H1 (cell line): ENCODE measurements around the gene INSYN1.

Source experiments
- ATF2 ChIP-seq: IDR thresholded peaks from 2 replicates; pipeline ENCODE4 v1.6.1; 2012; ENCODE audit warnings: low read length, inconsistent platforms
- BCL11A ChIP-seq, 2 experiments: IDR thresholded peaks; one replicate each; pipeline ENCODE4 v1.6.1; 2011; ENCODE audit warnings: low read depth in 2 of 2, low read length in 2 of 2, mild to moderate bottlenecking in 2 of 2
- CBX8 ChIP-seq: fragments of 300-800, 300-1000 bp; sonication (generic); IDR thresholded peaks from 2 replicates; pipeline ENCODE4 v1.7.1; 2016; ENCODE audit warnings: low read depth, low read length, borderline replicate concordance
- CEBPB ChIP-seq: IDR thresholded peaks from 2 replicates; pipeline ENCODE4 v1.6.1; 2012; ENCODE audit warnings: low read depth, low read length
- CTCF ChIP-seq, 3 experiments: IDR thresholded peaks; 1 replicate in 2 of 3; 2 replicates in 1 of 3; pipeline versions ENCODE4 v1.5.1 to v1.6.1; 2011; ENCODE audit warnings: low read length in 3 of 3, mild to moderate bottlenecking in 3 of 3, inconsistent platforms in 2 of 3, low read depth in 1 of 3, moderate library complexity in 1 of 3; ENCODE audit not compliant: insufficient read depth in 1 of 3; ENCODE audit errors: control extremely low read depth in 1 of 3
- EZH2 ChIP-seq: fragments of 200-600 bp; sonication (generic); IDR thresholded peaks from 2 replicates; pipeline ENCODE4 v1.7.1; 2012; ENCODE audit warnings: low read depth, mild to moderate bottlenecking, moderate library complexity, low read length, inconsistent platforms; ENCODE audit not compliant: severe bottlenecking
- MAFK ChIP-seq: IDR thresholded peaks from 2 replicates; pipeline ENCODE4 v1.6.1; 2012; ENCODE audit warnings: low read depth, mild to moderate bottlenecking, improper control_type of control experiment, low read length
- POLR2A ChIP-seq, 2 experiments: IDR thresholded peaks; 1 replicate in 1 of 2; 2 replicates in 1 of 2; pipeline ENCODE4 v1.6.1; 2011; ENCODE audit warnings: low read depth in 2 of 2, low read length in 2 of 2, mild to moderate bottlenecking in 2 of 2; ENCODE audit errors: control extremely low read depth in 1 of 2
- POLR2AphosphoS5 ChIP-seq: IDR thresholded peaks from 2 replicates; pipeline ENCODE4 v1.6.1; 2011; ENCODE audit warnings: low read depth, low read length
- RBBP5 ChIP-seq: IDR thresholded peaks from 2 replicates; pipeline ENCODE4 v1.7.1; 2012; ENCODE audit warnings: low read depth, mild to moderate bottlenecking, inconsistent platforms, low read length, moderate library complexity, borderline replicate concordance

GRCh38 chr15:73770050-73770449 lies 16.9 kb upstream of the INSYN1 start:
- no peak for TF ChIP-seq CTCF (IDR thresholded peaks at IDR 0.05; ENCODE audit: control extremely low read depth in 1 of 3, insufficient read depth in 1 of 3, low read depth in 1 of 3, low read length in 3 of 3)
- TF ChIP-seq MAFK: no peak
- TF ChIP-seq POLR2AphosphoS5: no peak
- TF ChIP-seq EZH2: no peak
- TF ChIP-seq CEBPB: no peak
- TF ChIP-seq POLR2A (IDR thresholded peaks at IDR 0.05; ENCODE audit: control extremely low read depth in 1 of 2, low read depth in 2 of 2, low read length in 2 of 2): no peak
- TF ChIP-seq BCL11A (IDR thresholded peaks at IDR 0.05; ENCODE audit: low read depth in 2 of 2, low read length in 2 of 2): no peak
- TF ChIP-seq CBX8: no peak
- TF ChIP-seq ATF2: no peak
- TF ChIP-seq RBBP5: no peak
